Epithelial cell of proximal tubule (primary cell): ENCODE data around the gene SYNM. TPM values are rescaled to one million over a fixed set of nuclear protein-coding genes. Genes with fewer than 3 reads are reported as not detected.

ENCODE experiments used
- DNase-seq: peaks from one replicate; pipeline ENCODE4 v3.0.0-alpha.2; 2011; ENCODE audit warnings: low read depth
- H3K4me3 ChIP-seq: 2 replicates; pipeline ENCODE4 v1.5.1; 2011; ENCODE audit warnings: low read depth, mild to moderate bottlenecking, low read length
- CTCF ChIP-seq: conservative IDR thresholded peaks from 2 replicates; pipeline ENCODE4 v1.5.1; 2012; ENCODE audit warnings: low read depth, mild to moderate bottlenecking, low read length
- total RNA-seq: library from RNA; depleted of rRNA; stranded (reverse); fragments of >200 nt; gene quantifications from 2 replicates; pipeline ENCODE4 v1.2.3, GENCODE V29; 2015

The SYNM gene
- total RNA-seq, 1 donor from 2014 or later, result 2.1 TPM

GRCh38 chr15:99130765-99131440 lies 26.0 kb downstream of the SYNM start:
- DNase-seq, result no peak
- TF ChIP-seq CTCF, result no peak
- no peak overlapping the region for H3K4me3 ChIP-seq

- no peak overlapping the region for H3K4me3 ChIP-seq
- no peak for TF ChIP-seq CTCF
- no peak for DNase-seq
These were observed 26.7 kb downstream of the SYNM start for GRCh38 chr15:99131441-99132023.

GRCh38 chr15:99132122-99132521 lies 27.2 kb downstream of the SYNM start:
- TF ChIP-seq CTCF, result no peak
- H3K4me3 ChIP-seq, result no peak overlapping the region
- DNase-seq, result no peak

GRCh38 chr15:99132634-99133287 lies 27.9 kb downstream of the SYNM start:
- no peak overlapping the region for H3K4me3 ChIP-seq
- no peak for TF ChIP-seq CTCF
- no peak for DNase-seq

- no peak for TF ChIP-seq CTCF
- no peak overlapping the region for H3K4me3 ChIP-seq
- no peak for DNase-seq
These were observed 29.5 kb downstream of the SYNM start for GRCh38 chr15:99134317-99134821.

- no peak for DNase-seq
- TF ChIP-seq CTCF, result no peak
- no peak overlapping the region for H3K4me3 ChIP-seq
These were observed 30.3 kb downstream of the SYNM start for GRCh38 chr15:99135194-99135593.
